HEK293 (cell line): Measurements from ENCODE around the gene STEAP1B.
"Not testable (repeated sequence)": the region's sequence is repeated elsewhere in the genome, so short reads cannot be mapped to it uniquely, and the experiment has no call there.

Experiments
- CTCF ChIP-seq: fragments of 450-650 bp; formaldehyde crosslinking; IDR thresholded peaks from 2 replicates; pipeline ENCODE4 v1.5.1; 2016; ENCODE audit warnings: missing biosample characterization, missing genetic modification characterization
- MEIS1 ChIP-seq: sonication (generic); formaldehyde crosslinking; IDR thresholded peaks from 2 replicates; pipeline ENCODE4 v1.8.1; 2022; ENCODE audit warnings: missing genetic modification reagents, mild to moderate bottlenecking, borderline replicate concordance
- ZFP37 ChIP-seq: fragments of 450-650 bp; formaldehyde crosslinking; IDR thresholded peaks from 2 replicates; pipeline ENCODE4 v1.5.1; 2016; ENCODE audit warnings: missing biosample characterization, missing genetic modification characterization
- ZNF10 ChIP-seq: fragments of 450-650 bp; formaldehyde crosslinking; IDR thresholded peaks from 2 replicates; pipeline ENCODE4 v1.5.1; 2017; ENCODE audit warnings: missing biosample characterization, missing genetic modification characterization

DNA sequence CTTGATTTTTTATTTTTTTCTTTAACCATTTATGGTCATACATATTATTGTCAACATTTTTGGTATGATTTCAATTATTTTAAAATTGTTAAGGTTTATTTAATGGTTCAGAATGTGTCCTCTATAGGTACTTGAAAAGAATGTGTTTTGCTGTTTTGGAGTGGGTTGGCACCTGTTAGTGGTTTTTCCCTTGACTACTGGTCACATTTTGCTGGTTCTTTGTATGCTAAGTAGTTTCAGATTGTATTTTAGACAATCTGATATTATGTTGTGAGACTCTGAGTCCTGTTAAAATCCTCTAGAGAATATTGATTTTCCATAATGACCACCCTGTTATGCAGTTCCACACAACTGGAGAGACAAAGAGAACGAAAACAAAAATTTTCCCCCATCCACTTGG, 15.0 kb upstream of the STEAP1B start:
- TF ChIP-seq CTCF (tag by site-specific recombination); ZNF10 (tag by site-specific recombination); MEIS1 (CRISPR knock-in tag); ZFP37 (tag by site-specific recombination): not testable (repeated sequence)
